ENCODE data around the gene TTC21B. TPM values are rescaled to one million over a fixed set of nuclear protein-coding genes. Genes with fewer than 3 reads are reported as not detected.

The TTC21B gene
- total RNA-seq (23.4 and 24.3 TPM in 2 replicates), polyA plus RNA-seq (5.7 and 7.9 TPM in 2 replicates)

- Histone ChIP-seq H3K4me1 (ENCODE audit: insufficient read depth) (peaks cover 7% of the 10 kb centered on the region), H3K79me2 (peaks cover 36% of the 10 kb centered on the region), H3K4me2 (peak within 1 kb of the TSS; percentile 76), H3K9me2 (replicated peaks; ENCODE audit: insufficient read depth) (no peaks in the 10 kb centered on the region), H4K20me1 (ENCODE audit: insufficient read depth, poor library complexity, severe bottlenecking) (no peaks in the 10 kb centered on the region), H3K27ac (peak within 1 kb of the TSS; percentile 90), H3K27me3 (no peaks in the 10 kb centered on the region), H3K9me3 (ENCODE audit: low read depth) (no peaks in the 10 kb centered on the region), H3K36me3 (replicated peaks; ENCODE audit: insufficient read depth, low read depth) (no peaks in the 10 kb centered on the region), H3K4me3 (peak within 1 kb of the TSS; percentile 80), H2AFZ (peak within 1 kb of the TSS; percentile 82)
- TF ChIP-seq CTCF (IDR thresholded peaks at IDR 0.05; ENCODE audit: poor library complexity) (peak; percentile 91), EZH2phosphoT487 (IDR thresholded peaks at IDR 0.05; ENCODE audit: low read depth, severe bottlenecking, unreplicated experiment) (no peak), EZH2 (IDR thresholded peaks at IDR 0.05; ENCODE audit: borderline replicate concordance) (no peak)
- under 1% methylated on average over 33 of the region's 55 CpGs for WGBS (ENCODE audit: low lambda C conversion rate, missing lambda C conversion rate)
- DNase-seq (ENCODE audit: low spot score) = peak; percentile 97
Measured at GRCh38 chr2:165953655-165954606, at the start of gene TTC21B. TSS of gene TTC21B (minus strand) at chr2:165953776. CDS start at chr2:165953705, 71 bp downstream.

- no peak overlapping the region for H3K27ac ChIP-seq
- H3K79me2 ChIP-seq = no peaks in the 10 kb centered on the region
- H3K36me3 ChIP-seq (replicated peaks; ENCODE audit: insufficient read depth, low read depth) = no peaks in the 10 kb centered on the region
- no peak overlapping the region for H3K4me2 ChIP-seq
- no peaks in the 10 kb centered on the region for H3K9me3 ChIP-seq (ENCODE audit: low read depth)
- DNase-seq (ENCODE audit: low spot score) = no peak
- no peak overlapping the region for H2AFZ ChIP-seq
- no peaks in the 10 kb centered on the region for H3K4me1 ChIP-seq (ENCODE audit: insufficient read depth)
- H4K20me1 ChIP-seq (ENCODE audit: insufficient read depth, poor library complexity, severe bottlenecking) = no peaks in the 10 kb centered on the region
- no peaks in the 10 kb centered on the region for H3K9me2 ChIP-seq (replicated peaks; ENCODE audit: insufficient read depth)
- no peak overlapping the region for H3K4me3 ChIP-seq
- no peaks in the 10 kb centered on the region for H3K27me3 ChIP-seq
- TF ChIP-seq CTCF (IDR thresholded peaks at IDR 0.05; ENCODE audit: poor library complexity) = no peak
- TF ChIP-seq EZH2 (IDR thresholded peaks at IDR 0.05; ENCODE audit: borderline replicate concordance) = no peak
- no peak for TF ChIP-seq EZH2phosphoT487 (IDR thresholded peaks at IDR 0.05; ENCODE audit: low read depth, severe bottlenecking, unreplicated experiment)
- 27% methylated on average over 2 of the region's 2 CpGs for WGBS (ENCODE audit: low lambda C conversion rate, missing lambda C conversion rate)
Measured at GRCh38 chr2:166000401-166000800, 46.8 kb upstream of the TTC21B start.

GRCh38 chr2:165990846-165991245, 37.3 kb upstream of the TTC21B start:
- Histone ChIP-seq H3K36me3 (replicated peaks; ENCODE audit: insufficient read depth, low read depth) (no peaks in the 10 kb centered on the region), H3K27me3 (no peaks in the 10 kb centered on the region), H3K4me3 (no peak overlapping the region), H2AFZ (no peak overlapping the region), H3K4me2 (no peak overlapping the region), H3K9me2 (replicated peaks; ENCODE audit: insufficient read depth) (no peaks in the 10 kb centered on the region), H3K79me2 (no peaks in the 10 kb centered on the region), H3K9me3 (ENCODE audit: low read depth) (no peaks in the 10 kb centered on the region), H3K4me1 (ENCODE audit: insufficient read depth) (no peaks in the 10 kb centered on the region), H3K27ac (no peak overlapping the region), H4K20me1 (ENCODE audit: insufficient read depth, poor library complexity, severe bottlenecking) (no peaks in the 10 kb centered on the region)
- TF ChIP-seq EZH2 (IDR thresholded peaks at IDR 0.05; ENCODE audit: borderline replicate concordance) = no peak
- TF ChIP-seq EZH2phosphoT487 (IDR thresholded peaks at IDR 0.05; ENCODE audit: low read depth, severe bottlenecking, unreplicated experiment) = no peak
- no peak for DNase-seq (ENCODE audit: low spot score)

- 21% methylated on average over 1 of the region's 1 CpG for WGBS (ENCODE audit: low lambda C conversion rate, missing lambda C conversion rate)
- Histone ChIP-seq H3K27ac (no peak overlapping the region), H2AFZ (no peak overlapping the region), H3K9me2 (replicated peaks; ENCODE audit: insufficient read depth) (no peaks in the 10 kb centered on the region), H3K4me3 (no peak overlapping the region), H3K27me3 (no peaks in the 10 kb centered on the region), H4K20me1 (ENCODE audit: insufficient read depth, poor library complexity, severe bottlenecking) (no peaks in the 10 kb centered on the region), H3K36me3 (replicated peaks; ENCODE audit: insufficient read depth, low read depth) (no peaks in the 10 kb centered on the region), H3K4me1 (ENCODE audit: insufficient read depth) (no peaks in the 10 kb centered on the region), H3K9me3 (ENCODE audit: low read depth) (no peaks in the 10 kb centered on the region), H3K79me2 (no peaks in the 10 kb centered on the region), H3K4me2 (no peak overlapping the region)
- TF ChIP-seq EZH2phosphoT487 (IDR thresholded peaks at IDR 0.05; ENCODE audit: low read depth, severe bottlenecking, unreplicated experiment) (no peak), CTCF (IDR thresholded peaks at IDR 0.05; ENCODE audit: poor library complexity) (no peak), EZH2 (IDR thresholded peaks at IDR 0.05; ENCODE audit: borderline replicate concordance) (no peak)
- DNase-seq (ENCODE audit: low spot score) = no peak
Measured at GRCh38 chr2:165989851-165990250, 36.3 kb upstream of the TTC21B start.
